GM18861 (cell line): ENCODE data around the gene ANK3.

Source experiments
- ATAC-seq: cut with Tn5 transposase; IDR thresholded peaks from one replicate; pipeline ENCODE4 v1.9.1; 2021; ENCODE audit not compliant: unreplicated experiment

ANK3 gene

DNA sequence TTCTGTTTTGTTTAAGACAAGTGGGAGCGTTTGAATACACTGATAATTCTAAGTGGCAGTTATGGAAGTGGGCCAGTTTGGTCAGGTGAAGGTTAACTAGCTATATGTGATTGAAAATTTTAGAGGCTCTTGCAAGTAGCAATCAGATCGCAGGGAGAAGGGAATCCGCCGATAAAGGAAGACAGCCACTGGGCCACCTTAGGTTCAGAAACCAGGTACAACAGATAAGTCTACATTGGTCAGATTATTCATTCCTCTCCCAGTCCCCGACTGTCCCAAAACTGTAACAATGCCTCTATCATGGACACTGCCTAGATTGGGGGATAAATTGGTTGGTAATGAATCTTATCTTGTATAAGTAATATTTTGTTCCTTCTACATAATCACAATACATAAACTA, 8.9 kb downstream of the ANK3 start:
- no peak for ATAC-seq

DNA sequence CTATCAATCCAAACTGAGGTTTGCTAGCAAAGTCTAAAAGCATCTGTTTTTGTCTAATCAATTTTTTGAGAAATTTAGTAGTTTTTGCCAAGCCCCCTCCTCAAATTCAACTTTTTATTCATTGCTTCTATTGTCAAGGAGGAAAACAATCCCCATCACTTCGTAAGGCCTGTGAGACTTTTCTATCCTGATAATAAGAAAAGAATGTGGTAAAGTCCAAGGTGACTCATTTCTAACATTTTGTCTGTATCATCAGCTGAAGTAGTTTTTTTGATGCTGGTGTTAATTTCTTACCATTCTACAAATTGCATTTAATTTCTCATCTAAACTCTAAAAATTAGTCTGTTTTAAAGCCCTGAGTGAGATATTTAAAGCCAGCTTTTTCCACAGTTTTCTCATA, 11.7 kb downstream of the ANK3 start:
- no peak for ATAC-seq

GRCh38 chr10:60377042-60377352, 12.7 kb downstream of the ANK3 start:
- ATAC-seq, result no peak

GRCh38 chr10:60376221-60377041, 13.2 kb downstream of the ANK3 start:
- ATAC-seq, result no peak

- no peak for ATAC-seq
Observed at GRCh38 chr10:60375293-60376004, 14.2 kb downstream of the ANK3 start.

GRCh38 chr10:60374836-60375235, 14.8 kb downstream of the ANK3 start:
- ATAC-seq, result no peak

DNA sequence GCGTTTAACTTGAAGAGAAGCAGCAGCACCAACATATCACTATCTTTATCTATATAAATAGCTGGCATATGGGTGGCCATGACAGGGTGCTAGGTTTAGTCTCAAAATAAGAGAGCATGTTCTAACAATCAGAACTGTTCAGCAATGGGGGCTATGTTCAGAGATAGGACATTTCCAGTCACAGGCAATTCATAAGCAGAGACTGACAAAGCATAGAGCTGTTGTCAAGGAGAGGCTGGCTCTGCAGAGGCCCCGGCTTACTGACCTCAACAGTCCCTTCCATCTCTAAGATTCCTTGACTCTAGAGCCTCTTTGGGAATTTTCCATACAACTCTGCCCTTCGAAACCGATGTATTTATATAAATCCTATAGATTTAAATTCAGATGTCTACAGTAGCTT, 17.2 kb downstream of the ANK3 start:
- no peak for ATAC-seq

DNA sequence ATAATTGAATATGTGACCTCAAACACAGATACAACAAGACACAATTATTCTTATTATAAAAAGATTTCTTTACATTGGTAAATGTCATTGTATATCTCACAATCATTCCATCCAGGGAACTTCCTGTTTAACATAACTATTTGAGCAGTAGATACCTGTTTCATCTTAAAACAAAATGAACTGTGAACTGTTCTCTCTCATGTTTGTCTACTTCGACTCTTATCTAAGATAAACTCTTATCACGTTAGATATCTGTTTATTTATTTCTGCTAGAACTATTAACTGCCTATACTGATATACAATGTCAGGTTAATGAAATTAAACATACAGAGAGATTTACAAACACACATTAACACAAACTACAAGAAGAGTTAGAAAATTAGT, 20.1 kb downstream of the ANK3 start:
- no peak for ATAC-seq

DNA sequence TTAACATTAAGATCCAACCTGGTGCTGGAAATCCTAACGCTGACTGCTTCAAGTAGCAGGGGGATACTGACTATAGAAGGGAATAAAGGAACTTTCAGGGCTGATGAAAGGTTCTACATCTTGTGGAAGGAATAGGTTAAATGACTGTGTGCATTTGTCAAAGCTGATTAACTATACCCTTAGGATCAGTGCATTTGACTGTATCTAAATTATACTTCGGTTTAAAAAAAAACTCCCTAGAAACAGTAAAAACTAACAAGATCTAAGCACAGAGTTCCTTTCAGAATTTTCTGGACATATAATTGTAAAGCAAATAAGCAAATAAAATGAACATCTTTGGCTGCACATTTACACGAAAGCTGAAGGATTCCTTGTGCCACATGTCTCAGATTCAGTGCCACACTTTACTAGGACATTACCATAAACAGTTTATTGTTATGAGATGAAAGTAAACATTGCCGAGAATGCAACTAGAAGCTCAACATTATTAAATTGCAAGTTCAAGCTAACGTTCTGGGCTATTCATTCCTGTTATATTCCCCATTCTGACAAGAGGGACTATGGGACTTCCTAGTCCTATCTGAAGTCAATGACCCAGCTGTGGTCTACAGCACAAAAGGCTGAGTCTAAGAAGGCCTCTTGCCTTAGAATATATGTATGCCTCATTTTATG, 20.7 kb downstream of the ANK3 start:
- no peak for ATAC-seq

GRCh38 chr10:60367901-60368300, 21.8 kb downstream of the ANK3 start:
- ATAC-seq, result no peak

- ATAC-seq, result no peak
Observed at GRCh38 chr10:60367431-60367830, 22.2 kb downstream of the ANK3 start.

DNA sequence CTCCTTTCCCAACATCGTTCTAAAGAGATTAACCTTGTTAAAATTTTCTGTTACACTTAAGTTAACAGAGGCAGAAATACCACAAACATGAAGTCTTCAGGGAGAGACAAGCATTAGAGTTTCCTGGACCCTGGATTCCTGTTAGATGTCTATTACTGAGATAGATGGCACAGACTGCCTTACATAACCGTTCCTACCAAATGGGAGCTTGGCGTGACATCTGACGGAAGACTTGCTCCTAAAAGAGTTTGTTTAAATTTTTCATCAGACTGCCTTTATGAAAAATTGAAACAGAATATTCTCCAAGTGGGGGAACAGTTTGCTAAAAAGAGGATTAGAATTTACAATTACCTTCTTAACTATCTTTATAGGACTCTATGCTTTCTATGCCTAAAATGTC, 22.7 kb downstream of the ANK3 start:
- no peak for ATAC-seq

- no peak for ATAC-seq
Observed at GRCh38 chr10:60363187-60363586, 26.5 kb downstream of the ANK3 start.

GRCh38 chr10:60362461-60362860, 27.2 kb downstream of the ANK3 start:
- no peak for ATAC-seq

GRCh38 chr10:60359066-60359465, 30.6 kb downstream of the ANK3 start:
- ATAC-seq, result no peak

GRCh38 chr10:60358282-60358681, 31.4 kb downstream of the ANK3 start:
- ATAC-seq, result peak; percentile 91

GRCh38 chr10:60353519-60354258, 36.0 kb downstream of the ANK3 start:
- ATAC-seq, result no peak

DNA sequence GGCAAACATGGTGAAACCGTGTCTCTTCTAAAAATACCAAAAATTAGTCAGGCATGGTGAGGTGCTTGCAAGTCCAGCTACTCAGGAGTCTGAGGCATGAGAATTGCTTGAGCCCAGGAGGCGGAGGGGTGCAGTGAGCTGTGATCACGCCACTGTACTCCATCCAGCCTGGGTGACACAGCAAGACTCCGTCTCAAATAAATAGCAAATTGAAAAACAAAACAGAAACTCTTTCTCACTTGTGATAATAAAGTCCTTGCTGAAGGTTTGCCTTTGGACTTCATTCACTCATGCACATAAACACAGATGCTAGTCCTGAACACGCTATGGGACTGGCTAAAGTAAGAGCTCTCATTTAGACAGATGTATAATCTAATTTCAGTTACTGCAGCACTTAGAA, 37.6 kb downstream of the ANK3 start:
- ATAC-seq, result peak; percentile 61

DNA sequence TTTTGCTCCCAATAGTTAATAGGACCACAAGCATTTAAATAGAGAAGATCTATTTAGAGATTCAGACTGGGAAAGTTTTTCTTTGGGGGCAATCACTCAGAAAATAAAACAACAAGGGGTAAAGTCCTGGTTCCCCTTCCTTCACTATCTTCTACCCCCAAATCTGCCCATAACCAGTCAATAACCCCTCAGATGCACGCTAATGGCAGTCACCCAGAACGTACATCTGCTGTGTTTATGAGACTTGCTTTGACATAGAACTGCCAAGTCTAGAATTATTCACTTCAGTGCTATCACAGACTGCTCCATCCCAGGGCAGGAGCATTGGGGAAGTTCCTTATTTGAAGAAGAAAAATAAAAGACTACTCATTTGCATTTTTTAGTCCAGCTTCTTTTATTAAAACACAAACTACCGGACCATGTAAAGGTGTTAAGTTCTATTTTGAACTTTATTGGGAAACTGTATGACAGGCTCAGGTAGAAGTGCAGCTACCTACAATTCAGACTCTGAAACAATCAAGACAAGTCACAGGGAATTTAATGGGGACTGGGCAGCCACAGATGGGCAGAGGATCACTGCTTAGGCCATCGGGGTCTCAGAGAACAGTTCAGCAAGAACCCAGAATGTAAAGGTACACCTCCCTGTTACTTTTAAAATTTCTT, 38.4 kb downstream of the ANK3 start:
- ATAC-seq, result peak; percentile 60

DNA sequence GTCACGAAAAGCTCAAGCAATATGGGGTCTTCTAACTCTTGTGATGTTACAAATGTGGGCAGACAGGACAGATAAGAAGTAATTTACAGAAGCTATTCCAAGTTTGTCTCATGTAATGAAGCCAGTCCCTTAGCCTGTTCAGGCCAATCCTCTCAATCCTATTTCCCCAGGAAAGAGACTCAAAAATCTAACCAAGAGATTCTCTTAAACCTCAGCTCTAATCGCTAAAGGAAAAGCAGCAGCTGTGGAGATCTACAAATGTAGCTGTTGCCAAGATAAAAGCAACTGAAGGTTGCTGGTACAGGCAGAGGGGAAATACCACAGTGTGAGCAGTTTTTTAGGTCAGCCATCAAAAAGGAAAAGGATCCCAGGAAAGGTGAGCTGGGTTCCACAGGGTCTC, 39.3 kb downstream of the ANK3 start:
- ATAC-seq, result no peak

GRCh38 chr10:60349426-60349825, 40.2 kb downstream of the ANK3 start:
- ATAC-seq, result no peak
